Measurements from ENCODE around the gene SLIT3.

The SLIT3 gene

GRCh38 chr5:168800701-168801100 lies 500.2 kb downstream of the SLIT3 start:
- TF ChIP-seq MYC (IDR thresholded peaks at IDR 0.05; ENCODE audit: low read depth, low read length) (no peak), POLR2A (IDR thresholded peaks at IDR 0.05; ENCODE audit: extremely low read depth, insufficient read length) (no peak), MAX (IDR thresholded peaks at IDR 0.05; ENCODE audit: low read depth, low read length) (no peak), CTCF (IDR thresholded peaks at IDR 0.05; ENCODE audit: low read depth, low read length) (no peak)
- no peak for DNase-seq (ENCODE audit: low read depth)
- no peak overlapping the region for H3K4me3 ChIP-seq (ENCODE audit: low read depth, low read length)

GRCh38 chr5:168798065-168799023 lies 502.6 kb downstream of the SLIT3 start:
- DNase-seq (ENCODE audit: low read depth), result peak; percentile 18
- H3K4me3 ChIP-seq (ENCODE audit: low read depth, low read length), result no peak overlapping the region
- no peak for TF ChIP-seq MYC (IDR thresholded peaks at IDR 0.05; ENCODE audit: low read depth, low read length)
- TF ChIP-seq CTCF (IDR thresholded peaks at IDR 0.05; ENCODE audit: low read depth, low read length), result no peak
- TF ChIP-seq MAX (IDR thresholded peaks at IDR 0.05; ENCODE audit: low read depth, low read length), result no peak
- no peak for TF ChIP-seq POLR2A (IDR thresholded peaks at IDR 0.05; ENCODE audit: extremely low read depth, insufficient read length)

DNA sequence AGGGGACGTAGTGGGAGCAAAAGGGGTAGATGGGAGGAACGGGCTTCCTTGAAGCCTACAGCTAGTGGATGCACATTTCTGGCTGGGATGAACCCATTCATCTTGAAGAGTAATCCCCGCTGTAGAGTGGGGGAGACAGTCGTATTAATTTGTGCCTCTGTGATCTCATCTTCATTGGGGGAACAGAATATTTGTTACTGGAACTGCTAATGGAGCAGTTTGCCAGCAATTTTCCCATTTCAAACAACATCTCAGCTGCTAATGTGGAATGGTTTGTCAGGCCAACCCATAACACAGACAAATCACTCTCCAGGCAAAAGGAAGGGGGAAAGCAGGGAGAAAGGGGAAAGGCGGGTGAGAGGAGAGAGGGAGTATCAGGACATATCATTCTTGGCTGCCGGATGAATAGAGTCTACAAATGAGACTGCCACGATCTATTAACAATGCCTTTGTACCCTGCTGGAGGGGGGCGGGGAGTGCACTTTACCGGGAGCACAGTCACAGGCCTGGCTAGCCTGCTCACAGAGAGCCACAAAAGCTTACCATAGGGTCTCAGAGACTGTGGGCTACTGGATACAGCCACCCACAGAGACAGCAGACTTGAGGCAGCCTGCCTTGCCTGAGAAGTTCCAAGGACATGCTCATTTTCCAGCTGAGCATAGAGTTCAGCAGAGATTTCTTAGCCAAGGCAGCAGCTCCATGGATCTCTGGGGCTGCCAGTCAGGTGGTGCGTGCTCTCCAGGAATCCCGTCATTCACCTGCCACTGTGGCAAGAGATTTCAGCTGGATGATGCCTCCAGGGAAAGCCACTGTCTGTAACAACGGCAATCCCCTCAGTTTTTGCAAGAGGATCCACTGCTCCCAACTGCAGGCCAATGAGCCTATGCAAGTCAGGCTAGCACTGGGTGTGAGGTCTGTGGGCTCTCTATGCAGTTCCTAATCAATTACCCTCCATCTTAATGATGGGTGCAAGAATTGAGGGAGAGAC lies 504.1 kb downstream of the SLIT3 start:
- no peak for DNase-seq (ENCODE audit: low read depth)
- TF ChIP-seq POLR2A (IDR thresholded peaks at IDR 0.05; ENCODE audit: extremely low read depth, insufficient read length) (no peak), CTCF (IDR thresholded peaks at IDR 0.05; ENCODE audit: low read depth, low read length) (no peak), MYC (IDR thresholded peaks at IDR 0.05; ENCODE audit: low read depth, low read length) (no peak), MAX (IDR thresholded peaks at IDR 0.05; ENCODE audit: low read depth, low read length) (no peak)
- no peak overlapping the region for H3K4me3 ChIP-seq (ENCODE audit: low read depth, low read length)

GRCh38 chr5:168796000-168796399 lies 504.9 kb downstream of the SLIT3 start:
- TF ChIP-seq POLR2A (IDR thresholded peaks at IDR 0.05; ENCODE audit: extremely low read depth, insufficient read length) (no peak), MAX (IDR thresholded peaks at IDR 0.05; ENCODE audit: low read depth, low read length) (no peak), CTCF (IDR thresholded peaks at IDR 0.05; ENCODE audit: low read depth, low read length) (no peak), MYC (IDR thresholded peaks at IDR 0.05; ENCODE audit: low read depth, low read length) (no peak)

More at GRCh38 chr5:168796000-168796399, 504.9 kb downstream of the SLIT3 start:
- H3K4me3 ChIP-seq (ENCODE audit: low read depth, low read length), result no peak overlapping the region
- DNase-seq (ENCODE audit: low read depth), result no peak

Data from NB4 (cell line).